CD4-positive, CD25-positive, alpha-beta regulatory T cell (primary cell): Measurements from ENCODE around the gene PADI1. TPM values are rescaled to one million over a fixed set of nuclear protein-coding genes. Genes with fewer than 3 reads are reported as not detected.

Source experiments
- ATAC-seq, 2 donors: fragments of 150-1000 bp; cut with Tn5 transposase; one replicate each; pipeline ENCODE4 v1.10.0; 2021; ENCODE audit warnings: low read depth in 2 of 2, moderate number of reproducible peaks in 2 of 2, moderate library complexity in 1 of 2
- DNase-seq, 3 donors: peaks; one replicate each; pipeline versions ENCODE4 v3.0.0 to v3.0.0-alpha.2; 2012 to 2022; ENCODE audit warnings: mixed read lengths in 1 of 3
- H3K27ac ChIP-seq: one replicate; pipeline ENCODE4 v1.7.0; 2013; ENCODE audit warnings: mild to moderate bottlenecking, low read length; ENCODE audit not compliant: insufficient read depth, poor library complexity, severe bottlenecking
- H3K27me3 ChIP-seq: one replicate; pipeline ENCODE4 v1.7.0; 2013; ENCODE audit warnings: low read length; ENCODE audit not compliant: control insufficient read depth, insufficient read depth
- H3K36me3 ChIP-seq: one replicate; pipeline ENCODE4 v1.7.0; 2013; ENCODE audit warnings: mild to moderate bottlenecking, low read length, moderate library complexity; ENCODE audit not compliant: control insufficient read depth, insufficient read depth
- H3K4me1 ChIP-seq: 2 replicates; pipeline ENCODE4 v1.7.0; 2013; ENCODE audit warnings: mild to moderate bottlenecking, low read length; ENCODE audit not compliant: insufficient read depth, control insufficient read depth, poor library complexity, severe bottlenecking
- H3K4me3 ChIP-seq: one replicate; pipeline ENCODE4 v1.7.0; 2013; ENCODE audit warnings: low read depth, mild to moderate bottlenecking, low read length, moderate library complexity
- H3K9me3 ChIP-seq, 2 experiments: 1 replicate in 1 of 2; 2 replicates in 1 of 2; pipeline ENCODE4 v1.7.0; 2013; ENCODE audit warnings: low read length in 2 of 2, mild to moderate bottlenecking in 1 of 2, moderate library complexity in 1 of 2; ENCODE audit not compliant: control insufficient read depth in 2 of 2
- H3K27ac Mint-ChIP-seq, 3 donors: one replicate each; pipeline ENCODE4 v1.8.0; 2020 to 2022; ENCODE audit warnings: mild to moderate bottlenecking in 3 of 3, mixed read lengths in 3 of 3, moderate library complexity in 2 of 3
- H3K27me3 Mint-ChIP-seq: one replicate; pipeline ENCODE4 v1.8.0; 2022; ENCODE audit warnings: mild to moderate bottlenecking, mixed read lengths
- H3K36me3 Mint-ChIP-seq: one replicate; pipeline ENCODE4 v1.8.0; 2020; ENCODE audit warnings: mixed read lengths
- H3K4me1 Mint-ChIP-seq, 4 donors: one replicate each; pipeline ENCODE4 v1.8.0; 2020 to 2022; ENCODE audit warnings: mixed read lengths in 4 of 4, mild to moderate bottlenecking in 1 of 4
- H3K4me3 Mint-ChIP-seq, 4 donors: one replicate each; pipeline ENCODE4 v1.8.0; 2020 to 2022; ENCODE audit warnings: mild to moderate bottlenecking in 4 of 4, mixed read lengths in 4 of 4, moderate library complexity in 3 of 4
- H3K9me3 Mint-ChIP-seq, 7 donors: one replicate each; pipeline ENCODE4 v1.8.0; 2020 to 2022; ENCODE audit warnings: mixed read lengths in 7 of 7, mild to moderate bottlenecking in 3 of 7, moderate library complexity in 2 of 7
- polyA plus RNA-seq, 4 donors: library from polyadenylated mRNA; unstranded; fragments of 300-500 nt; fragmentation: Illumina TruSeq; gene quantifications; one replicate each; pipeline ENCODE4 v1.2.3, GENCODE V29; 2021
- total RNA-seq: library from RNA; stranded (reverse); gene quantifications from one replicate; pipeline ENCODE4 v1.2.3, GENCODE V29; 2022

The PADI1 gene
- total and polyA plus RNA-seq, 5 donors from 2014 or later = not detected

- no peak overlapping the region for H3K27ac ChIP-seq
- Mint-ChIP-seq H3K27ac (peak overlapping the region in 1 of 3 donors; percentile 16), H3K27me3 (peaks cover 9% of the 10 kb centered on the region), H3K9me3 (peaks cover 0 to 1% (median 0%) of the 10 kb centered on the region in 7 donors), H3K36me3 (no peaks in the 10 kb centered on the region), H3K4me3 (no peak overlapping the region), H3K4me1 (peaks cover 0 to 23% (median 8%) of the 10 kb centered on the region in 4 donors)
- no peaks in the 10 kb centered on the region for H3K9me3 ChIP-seq
- H3K36me3 ChIP-seq = no peaks in the 10 kb centered on the region
- H3K4me1 ChIP-seq = peaks cover 9% of the 10 kb centered on the region
- H3K27me3 ChIP-seq = no peaks in the 10 kb centered on the region
- DNase-seq = no peak
- H3K4me3 ChIP-seq = no peak overlapping the region
- ATAC-seq = no peak
Observed at GRCh38 chr1:17206196-17206595, 1.3 kb downstream of the PADI1 start.

GRCh38 chr1:17207046-17207445, 2.1 kb downstream of the PADI1 start:
- peaks cover 9% of the 10 kb centered on the region for H3K27me3 Mint-ChIP-seq
- no peak overlapping the region for H3K4me3 Mint-ChIP-seq
- H3K36me3 Mint-ChIP-seq = no peaks in the 10 kb centered on the region
- Histone ChIP-seq H3K36me3 (no peaks in the 10 kb centered on the region), H3K27ac (no peak overlapping the region), H3K27me3 (no peaks in the 10 kb centered on the region), H3K4me1 (peaks cover 3% of the 10 kb centered on the region), H3K9me3 (no peaks in the 10 kb centered on the region), H3K4me3 (no peak overlapping the region)
- H3K9me3 Mint-ChIP-seq = peaks cover 0 to 1% (median 0%) of the 10 kb centered on the region in 7 donors
- no peak overlapping the region for H3K27ac Mint-ChIP-seq
- ATAC-seq (no peak), DNase-seq (no peak)
- peaks cover 0 to 15% (median 2%) of the 10 kb centered on the region in 4 donors for H3K4me1 Mint-ChIP-seq

GRCh38 chr1:17207540-17207939, 2.6 kb downstream of the PADI1 start:
- Mint-ChIP-seq H3K27me3 (peaks cover 13% of the 10 kb centered on the region), H3K4me1 (peaks cover 0 to 15% (median 2%) of the 10 kb centered on the region in 4 donors), H3K4me3 (no peak overlapping the region), H3K36me3 (no peaks in the 10 kb centered on the region), H3K27ac (peak overlapping the region in 1 of 3 donors; percentile 43), H3K9me3 (peaks cover 0 to 1% (median 0%) of the 10 kb centered on the region in 7 donors)
- H3K27me3 ChIP-seq = no peaks in the 10 kb centered on the region
- no peaks in the 10 kb centered on the region for H3K9me3 ChIP-seq
- ATAC-seq (no peak), DNase-seq (no peak)
- no peaks in the 10 kb centered on the region for H3K36me3 ChIP-seq
- no peak overlapping the region for H3K27ac ChIP-seq
- H3K4me1 ChIP-seq = peaks cover 6% of the 10 kb centered on the region
- H3K4me3 ChIP-seq = no peak overlapping the region

- Histone ChIP-seq H3K27me3 (no peaks in the 10 kb centered on the region), H3K4me1 (peaks cover 11% of the 10 kb centered on the region), H3K36me3 (no peaks in the 10 kb centered on the region), H3K4me3 (no peak overlapping the region), H3K9me3 (no peaks in the 10 kb centered on the region), H3K27ac (no peak overlapping the region)
- Mint-ChIP-seq H3K27ac (peak overlapping the region in 1 of 3 donors; percentile 43), H3K9me3 (peaks cover 0 to 1% (median 0%) of the 10 kb centered on the region in 7 donors), H3K27me3 (peaks cover 17% of the 10 kb centered on the region), H3K4me3 (no peak overlapping the region), H3K36me3 (no peaks in the 10 kb centered on the region), H3K4me1 (peaks cover 0 to 15% (median 6%) of the 10 kb centered on the region in 4 donors)
- ATAC-seq = peak; percentile 45 to 68
- peak in 1 of 3 donors; percentile 19 for DNase-seq
Observed at GRCh38 chr1:17207966-17208418, 3.1 kb downstream of the PADI1 start.

GRCh38 chr1:17208546-17208945, 3.6 kb downstream of the PADI1 start:
- peaks cover 0 to 20% (median 10%) of the 10 kb centered on the region in 4 donors for H3K4me1 Mint-ChIP-seq
- H3K27ac ChIP-seq = no peak overlapping the region
- DNase-seq = no peak
- no peak overlapping the region for H3K27ac Mint-ChIP-seq
- H3K4me1 ChIP-seq = peaks cover 11% of the 10 kb centered on the region
- no peaks in the 10 kb centered on the region for H3K36me3 Mint-ChIP-seq
- H3K27me3 ChIP-seq = no peaks in the 10 kb centered on the region
- H3K27me3 Mint-ChIP-seq = peaks cover 22% of the 10 kb centered on the region
- ATAC-seq = no peak
- no peak overlapping the region for H3K4me3 ChIP-seq
- no peak overlapping the region for H3K4me3 Mint-ChIP-seq
- no peaks in the 10 kb centered on the region for H3K9me3 ChIP-seq
- H3K9me3 Mint-ChIP-seq = peaks cover 0 to 1% (median 0%) of the 10 kb centered on the region in 7 donors
- no peaks in the 10 kb centered on the region for H3K36me3 ChIP-seq

GRCh38 chr1:17209430-17209829, 4.5 kb downstream of the PADI1 start:
- Histone ChIP-seq H3K27ac (no peak overlapping the region), H3K9me3 (no peaks in the 10 kb centered on the region), H3K4me1 (peaks cover 11% of the 10 kb centered on the region), H3K4me3 (no peak overlapping the region), H3K36me3 (no peaks in the 10 kb centered on the region), H3K27me3 (no peaks in the 10 kb centered on the region)
- Mint-ChIP-seq H3K9me3 (peaks cover 0 to 1% (median 0%) of the 10 kb centered on the region in 7 donors), H3K27me3 (peaks cover 25% of the 10 kb centered on the region), H3K4me3 (no peak overlapping the region), H3K4me1 (peaks cover 0 to 18% (median 10%) of the 10 kb centered on the region in 4 donors), H3K27ac (no peak overlapping the region), H3K36me3 (no peaks in the 10 kb centered on the region)
- ATAC-seq (no peak), DNase-seq (no peak)

GRCh38 chr1:17210176-17210575, 5.2 kb downstream of the PADI1 start:
- Mint-ChIP-seq H3K27ac (no peak overlapping the region), H3K9me3 (peaks cover 0 to 1% (median 0%) of the 10 kb centered on the region in 7 donors), H3K4me3 (no peak overlapping the region), H3K36me3 (no peaks in the 10 kb centered on the region), H3K4me1 (peaks cover 0 to 18% (median 10%) of the 10 kb centered on the region in 4 donors), H3K27me3 (peaks cover 25% of the 10 kb centered on the region)
- Histone ChIP-seq H3K27me3 (no peaks in the 10 kb centered on the region), H3K4me1 (peaks cover 11% of the 10 kb centered on the region), H3K36me3 (no peaks in the 10 kb centered on the region), H3K9me3 (no peaks in the 10 kb centered on the region), H3K4me3 (no peak overlapping the region), H3K27ac (no peak overlapping the region)
- ATAC-seq (no peak), DNase-seq (no peak)

- no peak overlapping the region for H3K4me3 ChIP-seq
- peaks cover 31% of the 10 kb centered on the region for H3K27me3 Mint-ChIP-seq
- peaks cover 0 to 18% (median 10%) of the 10 kb centered on the region in 4 donors for H3K4me1 Mint-ChIP-seq
- H3K4me3 Mint-ChIP-seq = no peak overlapping the region
- no peaks in the 10 kb centered on the region for H3K27me3 ChIP-seq
- H3K36me3 Mint-ChIP-seq = no peaks in the 10 kb centered on the region
- no peak for DNase-seq
- ATAC-seq = no peak
- no peaks in the 10 kb centered on the region for H3K36me3 ChIP-seq
- H3K27ac Mint-ChIP-seq = no peak overlapping the region
- H3K27ac ChIP-seq = no peak overlapping the region
- H3K9me3 Mint-ChIP-seq = peaks cover 0 to 1% (median 0%) of the 10 kb centered on the region in 7 donors
- no peaks in the 10 kb centered on the region for H3K9me3 ChIP-seq
- peaks cover 11% of the 10 kb centered on the region for H3K4me1 ChIP-seq
Observed at GRCh38 chr1:17211377-17211776, 6.4 kb downstream of the PADI1 start.
